Astrocyte of the cerebellum (primary cell): Measurements from ENCODE around the gene NLGN4X.
A peak's percentile ranks its signal among the peaks of the same experiment; 100 is the strongest.

Source experiments
- DNase-seq: peaks from one replicate; pipeline ENCODE4 v3.0.0-alpha.2; 2011; ENCODE audit warnings: low read depth
- H3K4me3 ChIP-seq: 2 replicates; pipeline ENCODE4 v1.5.1; 2011; ENCODE audit warnings: mild to moderate bottlenecking, low read depth, low read length, moderate library complexity
- in situ Hi-C: cut with HindIII; loops from 2 replicates; pipeline ENCODE4 v1.10.0; 2017; ENCODE audit warnings: low sequenced_read_pairs
- TF ChIP-seq, protein P1 (sequence below): IDR thresholded peaks from 2 replicates; pipeline ENCODE4 v1.5.1; 2012; ENCODE audit warnings: low read length, low read depth, moderate library complexity, mild to moderate bottlenecking; ENCODE audit errors: missing control alignments

Gene NLGN4X

DNA sequence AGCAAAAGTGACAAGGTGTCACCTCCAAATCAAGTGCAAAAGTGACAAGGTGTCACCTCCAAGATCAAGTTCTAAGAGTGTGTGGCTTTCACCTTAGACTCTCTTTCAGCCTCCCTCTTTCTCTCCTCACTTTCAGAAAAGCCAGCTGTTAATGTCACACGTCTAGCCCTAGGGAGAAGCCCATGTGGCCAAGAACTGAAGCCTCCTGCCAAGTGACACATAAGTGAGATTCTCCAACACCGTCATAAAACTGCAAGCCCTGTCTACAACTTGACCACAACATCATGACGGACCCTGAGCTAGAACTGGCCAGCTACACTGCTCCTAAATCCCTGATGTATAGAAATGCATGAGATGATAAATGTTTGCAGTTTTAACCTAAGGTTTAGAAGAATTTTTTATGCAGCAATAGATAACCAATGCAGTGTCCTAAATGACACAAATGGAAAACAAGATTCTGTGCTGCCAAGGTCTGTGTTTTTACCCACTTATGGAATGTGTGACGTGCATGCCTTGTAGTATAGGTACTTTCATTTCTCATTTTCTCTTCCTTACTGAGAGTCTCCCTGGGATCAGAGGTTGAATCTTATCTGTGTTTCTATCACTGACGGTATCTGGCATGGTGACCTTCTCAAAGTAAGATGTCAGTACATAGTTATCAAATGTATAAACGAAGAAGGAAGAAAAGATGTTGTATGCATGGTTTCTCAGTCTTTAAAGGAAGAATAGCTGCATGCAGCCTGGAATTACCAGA is 25.0 kb downstream of the NLGN4X start:
- in situ Hi-C loops: no loop called here
- TF ChIP-seq, protein P1, sequence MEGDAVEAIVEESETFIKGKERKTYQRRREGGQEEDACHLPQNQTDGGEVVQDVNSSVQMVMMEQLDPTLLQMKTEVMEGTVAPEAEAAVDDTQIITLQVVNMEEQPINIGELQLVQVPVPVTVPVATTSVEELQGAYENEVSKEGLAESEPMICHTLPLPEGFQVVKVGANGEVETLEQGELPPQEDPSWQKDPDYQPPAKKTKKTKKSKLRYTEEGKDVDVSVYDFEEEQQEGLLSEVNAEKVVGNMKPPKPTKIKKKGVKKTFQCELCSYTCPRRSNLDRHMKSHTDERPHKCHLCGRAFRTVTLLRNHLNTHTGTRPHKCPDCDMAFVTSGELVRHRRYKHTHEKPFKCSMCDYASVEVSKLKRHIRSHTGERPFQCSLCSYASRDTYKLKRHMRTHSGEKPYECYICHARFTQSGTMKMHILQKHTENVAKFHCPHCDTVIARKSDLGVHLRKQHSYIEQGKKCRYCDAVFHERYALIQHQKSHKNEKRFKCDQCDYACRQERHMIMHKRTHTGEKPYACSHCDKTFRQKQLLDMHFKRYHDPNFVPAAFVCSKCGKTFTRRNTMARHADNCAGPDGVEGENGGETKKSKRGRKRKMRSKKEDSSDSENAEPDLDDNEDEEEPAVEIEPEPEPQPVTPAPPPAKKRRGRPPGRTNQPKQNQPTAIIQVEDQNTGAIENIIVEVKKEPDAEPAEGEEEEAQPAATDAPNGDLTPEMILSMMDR: no peak
- DNase-seq: no peak
- H3K4me3 ChIP-seq: no peak overlapping the region

DNA sequence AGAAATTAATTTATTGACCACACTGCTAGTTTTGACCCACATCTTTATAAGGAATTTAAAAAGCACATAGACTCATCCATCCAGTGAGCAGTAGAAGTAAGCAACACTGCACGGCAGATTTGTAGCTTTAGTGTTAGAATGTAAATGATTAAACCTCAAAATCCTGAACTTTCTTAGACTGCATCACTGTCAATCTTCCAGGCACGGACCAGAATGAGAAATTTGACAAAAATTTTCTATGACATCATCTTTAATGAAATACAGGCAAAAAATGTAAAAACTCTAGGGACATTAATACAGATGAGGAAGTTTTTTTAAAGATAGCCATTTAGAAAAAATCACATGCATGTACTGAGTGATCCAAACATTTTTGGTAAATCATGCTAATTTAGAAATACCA is 29.2 kb downstream of the NLGN4X start:
- in situ Hi-C loops: no loop called here
- TF ChIP-seq, protein P1: no peak
- no peak for DNase-seq
- H3K4me3 ChIP-seq: no peak overlapping the region

DNA sequence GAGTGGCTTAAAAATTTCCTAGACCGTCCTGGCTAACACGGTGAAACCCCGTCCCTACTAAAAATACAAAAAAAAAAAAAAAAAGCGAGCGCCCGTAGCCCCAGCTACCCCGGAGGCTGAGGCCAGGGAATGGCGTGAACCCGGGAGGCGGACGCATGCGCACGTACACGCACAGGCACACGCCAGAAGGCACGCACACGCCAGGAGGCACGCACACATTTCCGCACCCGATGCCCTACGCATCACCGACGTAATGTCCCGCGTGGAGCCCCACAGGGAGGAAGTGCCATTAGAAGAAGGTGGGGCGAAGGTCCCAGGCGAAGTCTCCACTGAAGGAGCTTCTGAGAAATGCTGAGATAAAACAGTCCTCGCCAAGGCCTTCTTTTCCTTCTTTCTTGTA is 41.4 kb downstream of the NLGN4X start:
- in situ Hi-C loops: no loop called here
- TF ChIP-seq, protein P1: no peak
- no peak overlapping the region for H3K4me3 ChIP-seq
- no peak for DNase-seq

DNA sequence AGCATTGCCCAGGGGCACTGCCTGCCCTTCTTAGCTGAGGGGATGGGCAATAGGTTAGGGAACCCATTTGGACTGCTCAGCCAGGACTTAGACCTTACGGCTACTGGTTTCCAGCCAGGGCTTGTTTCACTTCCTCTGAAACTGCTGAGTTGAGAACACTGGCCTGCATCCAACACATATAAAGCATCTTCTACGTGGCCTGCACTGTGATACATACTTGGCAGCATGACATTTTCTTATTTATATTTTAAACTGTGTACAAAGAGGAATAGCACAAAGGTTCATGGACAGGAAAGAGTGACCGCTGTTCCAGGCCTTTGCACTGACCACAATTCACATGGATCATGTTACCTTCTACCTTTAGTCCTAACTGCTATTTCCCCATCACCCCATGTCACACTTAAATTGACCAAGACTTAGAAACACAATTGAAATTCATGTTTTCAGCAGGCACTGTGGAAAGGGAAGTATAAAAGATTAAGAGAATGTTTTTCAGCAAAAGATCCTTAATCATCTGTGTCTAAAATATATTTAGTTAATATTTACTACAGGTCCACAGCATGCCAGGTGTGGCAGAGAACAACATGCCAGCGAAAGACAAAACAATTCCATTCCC is 43.7 kb downstream of the NLGN4X start:
- TF ChIP-seq, protein P1: no peak
- DNase-seq: peak; percentile 84
- H3K4me3 ChIP-seq: no peak overlapping the region
- in situ Hi-C loops: no loop called here

DNA sequence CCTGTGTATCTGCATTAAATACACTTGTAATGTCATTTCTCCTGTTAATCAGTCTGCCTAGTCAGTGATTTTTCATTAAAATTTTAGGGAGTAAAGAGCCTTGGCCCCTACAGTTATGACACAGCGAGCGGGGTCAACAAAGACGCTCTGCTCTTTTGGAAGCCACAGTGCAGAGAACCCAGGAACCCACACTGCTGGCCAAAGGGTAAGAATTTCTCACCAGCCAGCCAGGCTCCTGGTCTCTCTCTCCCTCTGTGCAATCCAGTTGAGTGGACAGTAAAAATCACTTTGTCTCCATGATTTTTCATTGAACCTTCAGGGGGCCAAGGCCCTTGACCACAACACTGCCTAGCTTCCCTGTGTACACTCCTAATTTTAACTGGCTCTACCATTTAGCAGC is 52.8 kb downstream of the NLGN4X start:
- TF ChIP-seq, protein P1: no peak
- H3K4me3 ChIP-seq: no peak overlapping the region
- DNase-seq: no peak
- in situ Hi-C loops: no loop called here

DNA sequence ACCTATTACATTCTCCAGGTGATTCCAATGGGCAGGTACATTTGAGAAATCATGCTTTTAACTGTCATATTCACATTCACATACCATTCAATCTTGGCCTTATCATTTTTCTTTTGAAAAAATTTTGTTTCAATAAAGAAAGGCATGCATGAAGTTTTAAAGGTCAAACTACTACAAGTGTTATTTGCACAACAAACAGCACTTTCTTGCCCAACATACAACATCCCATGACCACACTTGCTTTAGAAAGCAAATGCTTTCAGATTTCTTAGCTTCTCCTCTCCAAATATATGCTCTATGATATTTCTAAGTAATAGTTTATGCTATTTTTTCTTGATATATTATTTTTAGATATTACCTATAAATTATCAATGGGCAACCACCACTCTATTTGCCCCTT is 58.2 kb downstream of the NLGN4X start:
- in situ Hi-C loops: no loop called here

More for the DNA sequence above, 58.2 kb downstream of the NLGN4X start:
- no peak for DNase-seq
- TF ChIP-seq, protein P1: no peak
- H3K4me3 ChIP-seq: no peak overlapping the region
